D721Med (cell line): ENCODE results near the gene HDAC2.

Source experiments
- DNase-seq: peaks from one replicate; pipeline ENCODE4 v3.0.0; 2011; ENCODE audit warnings: low spot score; ENCODE audit not compliant: insufficient read length
- FAIRE-seq: peaks from 2 replicates; lab custom pipeline; 2011; peaks lifted over from hg19 to GRCh38; lab: Jason Lieb, UNC
- CTCF ChIP-seq: IDR thresholded peaks from 2 replicates; pipeline ENCODE4 v1.5.1; 2012; ENCODE audit warnings: mild to moderate bottlenecking, control low read depth; ENCODE audit not compliant: insufficient read depth; ENCODE audit errors: missing control alignments

HDAC2 gene

GRCh38 chr6:113971741-113972140 is 793 bp upstream of the HDAC2 start:
- no peak for FAIRE-seq
- no peak for DNase-seq
- TF ChIP-seq CTCF, result no peak

GRCh38 chr6:113969888-113970804 is 802 bp downstream of the HDAC2 start:
- no peak for FAIRE-seq
- TF ChIP-seq CTCF, result no peak
- no peak for DNase-seq

GRCh38 chr6:113968472-113968871 is 2.5 kb downstream of the HDAC2 start:
- no peak for FAIRE-seq
- no peak for DNase-seq

GRCh38 chr6:113967777-113968176 is 3.2 kb downstream of the HDAC2 start:
- no peak for FAIRE-seq
- TF ChIP-seq CTCF, result no peak
- no peak for DNase-seq

More at GRCh38 chr6:113968472-113968871, 2.5 kb downstream of the HDAC2 start:
- no peak for TF ChIP-seq CTCF

- FAIRE-seq (no peak), DNase-seq (no peak)
- no peak for TF ChIP-seq CTCF
These were observed 10.2 kb downstream of the HDAC2 start for GRCh38 chr6:113960795-113961194.

GRCh38 chr6:113959235-113959634 is 11.7 kb downstream of the HDAC2 start:
- FAIRE-seq, result no peak
- DNase-seq, result no peak
- no peak for TF ChIP-seq CTCF

- FAIRE-seq (no peak), DNase-seq (no peak)
- TF ChIP-seq CTCF, result no peak
These were observed 16.3 kb downstream of the HDAC2 start for GRCh38 chr6:113954653-113955052.
